ENCODE measurements around the gene ACD. TPM values are rescaled to one million over a fixed set of nuclear protein-coding genes. Genes with fewer than 3 reads are reported as not detected.

The ACD gene
- total and polyA plus RNA-seq, 2 of the 8 experiments (the other 6 are each of a cell fraction or from before 2014, with no cell fraction given) = 34.8 to 58.0 TPM

- H3K18ac ChIP-seq (ENCODE audit: extremely low read depth, low read length) = no peak overlapping the region
- no peak overlapping the region for H4K5ac ChIP-seq (ENCODE audit: insufficient read length, low read depth, low read length)
- H3K4me2 ChIP-seq (ENCODE audit: insufficient read depth in 1 of 2, low read depth in 2 of 2, low read length in 2 of 2) = no peak overlapping the region
- peaks cover 7% of the 10 kb centered on the region for H3K79me1 ChIP-seq (ENCODE audit: low read depth, low read length)
- H3K14ac ChIP-seq (ENCODE audit: insufficient read length) = no peak overlapping the region
- no peak overlapping the region for H3K9ac ChIP-seq (replicated peaks in 1 of 4; ENCODE audit: extremely low read depth in 1 of 4, low read depth in 3 of 4, low read length in 3 of 4)
- H3K27me3 ChIP-seq (replicated peaks in 1 of 4; ENCODE audit: control insufficient read depth in 3 of 4, extremely low read depth in 1 of 4, insufficient read depth in 3 of 4, low read length in 3 of 4) = no peaks in the 10 kb centered on the region
- no peak overlapping the region for H2BK5ac ChIP-seq (ENCODE audit: low read depth, low read length)
- peaks cover 0 to 56% of the 10 kb centered on the region in 2 experiments; a peak in 2 of 4 replicates for H3K79me2 ChIP-seq (ENCODE audit: control insufficient read depth in 1 of 2, insufficient read depth in 2 of 2, low read length in 2 of 2)
- H2BK20ac ChIP-seq (ENCODE audit: low read length) = no peak overlapping the region
- H2AFZ ChIP-seq (ENCODE audit: low read length) = no peak overlapping the region
- H3K56ac ChIP-seq (replicated peaks; ENCODE audit: insufficient read length, low read depth, low read length) = no peak overlapping the region
- ChIA-PET CTCF (ENCODE audit: partially characterized antibody) (interaction anchor here (0.5 to 1.1 kb wide), 4 partner anchors 31 to 202 kb away, joined by 3 read pairs; no protein-coding TSS in a partner anchor), POLR2A (ENCODE audit: partially characterized antibody) (interaction anchor here (3.3 kb wide), 1 partner anchor 11 kb away, joined by 16 read pairs; the partner anchor contains the start of gene GFOD2)
- no peak overlapping the region for H4K91ac ChIP-seq (replicated peaks; ENCODE audit: insufficient read length, low read length)
- no peak overlapping the region for H2BK12ac ChIP-seq (ENCODE audit: low read depth, low read length)
- H3K4me1 ChIP-seq (replicated peaks in 1 of 4; ENCODE audit: control insufficient read depth in 3 of 4, insufficient read depth in 4 of 4, low read length in 3 of 4) = peaks cover 0 to 7% (median 3%) of the 10 kb centered on the region in 4 experiments; a peak in 2 of 7 replicates
- H3K4ac ChIP-seq (replicated peaks; ENCODE audit: insufficient read length, low read depth, low read length) = no peak overlapping the region
- no peaks in the 10 kb centered on the region for H3K9me3 ChIP-seq (ENCODE audit: insufficient read depth in 2 of 2, low read depth in 1 of 2, low read length in 1 of 2)
- H4K8ac ChIP-seq (ENCODE audit: extremely low read depth, insufficient read depth, low read length) = no peak overlapping the region
- H3K4me3 ChIP-seq (ENCODE audit: extremely low read depth in 1 of 4, insufficient read depth in 2 of 4, low read depth in 3 of 4, low read length in 4 of 4) = no peak overlapping the region
- DNase-seq (ENCODE audit: low read depth in 1 of 2, low spot score in 2 of 2) (no peak), FAIRE-seq (no peak)
- no peak overlapping the region for H2BK15ac ChIP-seq (ENCODE audit: low read length)
- peaks cover 0 to 2% of the 10 kb centered on the region in 2 experiments for H4K20me1 ChIP-seq (replicated peaks in 1 of 2; ENCODE audit: control insufficient read depth in 1 of 2, insufficient read depth in 2 of 2, low read length in 2 of 2)
- no peak overlapping the region for H3K23ac ChIP-seq (ENCODE audit: insufficient read length)
- no peak overlapping the region for H2AK5ac ChIP-seq (ENCODE audit: low read depth, low read length)
- no peak overlapping the region for H2BK120ac ChIP-seq (replicated peaks; ENCODE audit: low read depth, low read length)
- no peaks in the 10 kb centered on the region; a peak in 1 of 8 replicates for H3K36me3 ChIP-seq (ENCODE audit: control insufficient read depth in 2 of 4, insufficient read depth in 4 of 4, low read length in 3 of 4)
- no peaks in the 10 kb centered on the region for H3K23me2 ChIP-seq (ENCODE audit: low read depth, low read length)
- 98% methylated on average over 5 of the region's 5 CpGs; no CpG with 5 or more reads in 1 of the 2 experiments for WGBS, 2 experiments (ENCODE audit: extremely low coverage in 1 of 2, insufficient coverage in 1 of 2, insufficient read length in 1 of 2, insufficient replicate concordance in 2 of 2, low coverage in 1 of 2, low lambda C conversion rate in 2 of 2, missing lambda C conversion rate in 1 of 2)
- no peak overlapping the region for H3K27ac ChIP-seq (ENCODE audit: low read depth, low read length)
- TF ChIP-seq MAFK (IDR thresholded peaks at IDR 0.05; ENCODE audit: low read depth, low read length) = no peak
- TF ChIP-seq KDM4A (IDR thresholded peaks at IDR 0.05; ENCODE audit: low read depth, low read length, severe bottlenecking) = no peak
- no peak for TF ChIP-seq KDM1A (IDR thresholded peaks at IDR 0.05; ENCODE audit: borderline replicate concordance, low read length)
- TF ChIP-seq E2F6 (IDR thresholded peaks at IDR 0.05) = no peak
Measured at GRCh38 chr16:67707790-67708189, 47.7 kb upstream of the ACD start.
